Left forelimb (tissue), 1 donor: Measurements from ENCODE around the gene ATP2B2.
"Not testable (repeated sequence)": the region's sequence is repeated elsewhere in the genome, so short reads cannot be mapped to it uniquely, and the experiment has no call there.

Experiments
- DNase-seq: peaks from one replicate; pipeline ENCODE4 v3.0.0-alpha.2; 2018; ENCODE audit warnings: low spot score

The ATP2B2 gene

DNA sequence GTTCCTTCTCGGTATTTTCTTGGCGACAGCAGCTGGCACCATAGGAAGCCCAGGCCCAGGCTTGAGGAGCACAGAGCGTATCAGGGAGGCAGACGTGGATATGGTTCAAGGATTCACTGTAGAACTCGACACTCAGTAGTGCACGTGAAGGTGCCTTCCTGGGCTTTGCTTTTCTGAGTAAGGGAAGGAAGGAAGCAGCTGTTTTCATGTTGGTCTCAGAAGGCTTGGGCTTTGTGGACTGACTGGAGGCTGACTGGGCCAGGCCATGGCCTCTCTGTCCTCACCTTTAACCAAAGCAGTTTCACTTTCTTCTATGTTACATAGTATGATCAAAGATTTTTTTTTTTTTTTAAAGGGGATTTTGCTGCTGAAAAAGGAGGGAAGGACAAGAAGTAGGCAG, 205.7 kb downstream of the ATP2B2 start:
- no peak for DNase-seq

DNA sequence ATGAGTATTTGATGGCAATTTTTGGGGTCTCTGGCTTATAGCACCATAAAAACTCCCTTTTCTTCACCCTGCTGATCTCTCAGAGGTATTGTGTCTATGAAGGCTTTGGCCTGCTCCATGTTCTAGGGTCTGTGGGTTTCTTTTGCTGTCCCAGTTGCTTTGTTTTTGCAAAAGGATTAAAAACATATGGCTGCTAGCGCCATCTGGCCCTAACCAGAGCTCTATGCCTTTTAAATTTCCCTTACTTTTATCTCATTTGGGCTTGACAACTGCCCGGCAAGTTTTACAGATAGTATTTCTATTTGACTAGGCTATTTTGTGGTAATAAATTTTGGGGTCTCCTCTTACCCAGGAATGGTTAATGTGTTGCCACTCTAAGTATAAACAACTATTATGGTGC, 206.2 kb downstream of the ATP2B2 start:
- DNase-seq = no peak

- DNase-seq = not testable (repeated sequence)
These were observed 207.3 kb downstream of the ATP2B2 start for GRCh38 chr3:10298064-10298463.

DNA sequence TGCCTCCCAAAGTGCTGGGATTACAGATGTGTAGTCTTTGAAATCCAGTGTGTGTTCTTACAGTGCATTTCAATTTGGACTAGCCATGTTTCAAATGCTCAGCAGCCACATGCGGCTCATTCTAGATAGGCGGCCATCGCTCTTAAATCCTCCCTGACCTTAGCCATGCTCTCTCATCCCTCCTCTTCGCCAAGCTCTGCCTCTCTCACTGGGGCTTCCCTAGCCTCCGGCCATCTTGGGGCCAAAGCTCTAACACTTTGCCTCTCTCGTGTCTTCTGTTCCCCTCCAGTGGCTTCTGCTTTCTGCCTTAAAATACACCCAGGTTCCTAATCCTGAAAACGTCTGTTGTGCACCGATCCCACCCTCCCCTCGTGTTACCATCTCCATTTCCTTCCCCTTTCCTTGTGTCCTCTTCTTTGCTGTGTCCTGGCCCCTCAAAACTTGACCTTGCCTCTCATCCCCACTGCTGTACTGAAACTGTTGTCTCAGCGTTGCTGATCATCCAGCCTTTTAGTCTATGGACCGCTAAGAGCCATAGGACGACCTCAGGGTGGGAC, 211.3 kb downstream of the ATP2B2 start:
- no peak for DNase-seq

GRCh38 chr3:10292505-10293419, 212.6 kb downstream of the ATP2B2 start, which contains the start of gene GHRL:
Gene GHRL, minus strand, starts transcription at chr3:10292947. Its CDS starts 2,767 bp downstream, at chr3:10290180.
- DNase-seq = no peak

- DNase-seq = no peak
These were observed 213.7 kb downstream of the ATP2B2 start for GRCh38 chr3:10291641-10292040.

- no peak for DNase-seq
These were observed 214.8 kb downstream of the ATP2B2 start for GRCh38 chr3:10290481-10291176.

DNA sequence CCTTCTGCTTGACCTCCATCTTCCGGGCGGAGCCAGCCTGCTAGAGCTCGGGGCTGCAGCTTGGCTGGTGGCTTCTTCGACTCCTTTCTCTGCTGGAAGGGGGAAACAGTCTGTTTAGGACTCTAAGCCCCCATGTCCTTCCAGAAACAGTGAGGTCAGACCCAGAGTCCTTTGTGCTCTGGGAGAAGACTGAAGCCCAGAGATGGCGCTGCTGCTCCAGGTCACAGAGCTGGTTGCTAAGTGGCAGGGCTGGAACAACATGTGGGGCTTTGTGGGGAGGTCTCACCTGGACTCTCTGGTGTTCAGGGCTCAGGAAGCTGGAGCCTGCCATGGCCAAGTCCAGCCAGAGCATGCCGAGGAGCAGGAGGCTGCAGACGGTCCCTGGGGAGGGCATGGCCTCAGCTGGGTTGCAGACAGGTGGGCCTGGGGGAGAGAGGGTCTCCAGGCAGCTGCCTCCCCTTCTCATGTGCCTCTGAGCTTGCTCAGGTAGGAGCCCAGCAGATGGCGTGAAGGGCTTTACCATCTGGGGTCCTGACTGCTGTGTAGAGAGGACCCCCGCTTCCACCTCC, 215.5 kb downstream of the ATP2B2 start:
- no peak for DNase-seq

DNA sequence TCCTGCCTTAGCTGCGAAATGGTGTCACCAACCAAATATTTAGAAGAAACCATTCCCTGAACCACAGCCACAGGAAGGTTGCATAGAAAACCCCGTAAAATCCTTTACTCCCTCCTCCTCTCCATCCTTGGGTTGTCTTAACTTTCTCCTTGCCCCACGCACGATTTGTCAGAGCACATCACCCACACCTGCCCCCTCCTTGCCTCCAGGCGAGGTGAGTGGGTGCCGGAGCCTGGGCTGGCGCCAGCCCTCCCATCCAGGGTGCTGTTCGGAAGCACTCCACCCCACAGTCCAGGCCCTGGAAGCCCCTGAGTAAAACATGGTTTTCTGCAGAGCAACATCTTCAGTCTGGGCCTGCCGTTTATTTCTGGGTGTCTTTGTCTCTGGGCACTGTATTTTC, 216.3 kb downstream of the ATP2B2 start:
- DNase-seq = no peak

- no peak for DNase-seq
These were observed 216.8 kb downstream of the ATP2B2 start for GRCh38 chr3:10288575-10288960.

- DNase-seq = no peak
These were observed 217.3 kb downstream of the ATP2B2 start for GRCh38 chr3:10287936-10288574.

GRCh38 chr3:10286596-10287295, 218.6 kb downstream of the ATP2B2 start:
- no peak for DNase-seq

DNA sequence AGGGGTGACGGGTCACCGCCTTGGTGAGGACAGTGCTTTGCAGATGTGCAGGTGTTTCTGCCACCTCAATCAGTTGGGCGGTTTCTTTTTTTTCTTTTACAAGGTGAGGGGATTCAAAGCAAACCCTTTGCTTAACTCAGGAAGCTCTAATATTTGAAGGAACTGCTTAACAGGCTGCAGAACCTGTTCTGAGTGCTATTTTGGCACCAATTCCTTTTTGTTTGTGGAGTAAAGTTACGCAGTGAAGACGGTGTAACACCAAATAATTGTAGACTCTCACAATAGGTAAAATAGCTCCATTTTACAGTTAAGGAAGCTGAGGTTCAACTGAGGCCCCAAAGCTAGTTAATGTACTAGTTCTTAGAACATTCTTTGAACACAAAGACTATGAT, 219.3 kb downstream of the ATP2B2 start:
- DNase-seq = no peak

- no peak for DNase-seq
These were observed 219.9 kb downstream of the ATP2B2 start for GRCh38 chr3:10285272-10286132.

DNA sequence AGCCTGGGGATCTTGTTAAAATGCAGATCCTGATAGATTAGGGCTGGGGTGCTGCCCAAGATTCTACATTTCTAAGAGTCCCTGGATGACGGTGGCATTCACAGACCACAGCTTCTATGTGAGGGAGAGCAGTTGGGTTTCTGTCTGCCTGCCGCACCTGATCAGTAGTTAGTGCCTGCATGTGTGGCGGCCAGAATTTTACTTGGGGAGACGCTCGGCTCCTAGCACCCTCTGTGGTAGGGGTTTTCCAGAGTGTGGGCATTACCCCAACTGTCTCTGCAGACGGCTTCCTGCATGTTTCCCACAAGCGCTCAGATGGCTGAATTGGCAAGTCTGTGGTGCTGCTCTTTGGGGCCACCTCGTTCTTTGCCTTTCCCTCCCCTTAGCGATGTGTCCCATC, 220.9 kb downstream of the ATP2B2 start:
- DNase-seq = no peak

- DNase-seq = no peak
These were observed 221.7 kb downstream of the ATP2B2 start for GRCh38 chr3:10283638-10284037.

- DNase-seq = no peak
These were observed 223.4 kb downstream of the ATP2B2 start for GRCh38 chr3:10281951-10282350.

- no peak for DNase-seq
These were observed 224.8 kb downstream of the ATP2B2 start for GRCh38 chr3:10280571-10280970.

GRCh38 chr3:10280177-10280529, 225.2 kb downstream of the ATP2B2 start:
- DNase-seq = no peak

DNA sequence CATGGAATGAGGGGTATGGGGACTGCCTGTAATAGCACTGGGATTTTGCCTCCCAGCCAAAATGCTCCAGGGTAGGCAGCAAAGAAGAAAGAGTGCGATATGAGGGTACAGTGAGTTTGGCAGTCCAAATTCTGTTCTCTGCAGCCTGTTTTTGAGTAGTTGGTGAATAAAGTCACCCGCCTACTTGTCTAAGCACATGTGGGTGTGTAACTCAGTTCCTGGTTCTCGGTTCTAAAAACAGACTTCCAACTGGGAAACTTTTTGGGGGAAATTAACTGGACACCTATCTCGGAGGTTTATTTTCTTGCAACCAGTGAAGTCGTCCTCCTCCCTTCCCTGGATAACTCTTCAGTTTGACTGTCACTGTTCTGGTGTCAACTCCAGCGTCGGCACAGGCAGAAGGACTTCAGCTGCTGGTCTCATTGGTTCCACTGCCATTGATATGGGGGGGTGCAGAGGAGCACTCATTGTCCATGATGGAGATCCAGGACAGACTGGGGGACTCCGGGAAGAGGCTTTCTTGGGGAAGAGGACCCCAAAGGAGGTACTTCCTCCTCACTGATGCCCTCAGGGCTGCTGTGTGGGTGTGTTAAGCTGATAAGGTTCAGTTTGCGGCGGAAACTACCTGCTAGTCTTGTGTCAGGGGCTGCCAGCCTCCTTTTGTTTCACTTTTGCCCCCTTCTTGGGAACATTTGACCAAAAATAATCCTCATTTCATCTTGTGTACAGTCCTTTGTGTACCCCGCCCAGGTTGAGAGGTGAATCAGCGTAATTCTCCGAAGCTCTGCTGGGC, 225.8 kb downstream of the ATP2B2 start:
- DNase-seq = no peak
